A549 (cell line): ENCODE measurements around the gene ASIC5.

Experiments used
- BHLHE40 ChIP-seq: IDR thresholded peaks from 2 replicates; pipeline ENCODE4 v1.6.1; 2012; ENCODE audit warnings: low read depth, low read length, inconsistent platforms
- CTCF ChIP-seq: fragments of >200 bp; sonication (Bioruptor Twin); formaldehyde crosslinking; IDR thresholded peaks from 3 replicates; pipeline ENCODE4 v1.5.1; 2016
- EP300 ChIP-seq, 2 experiments: fragments of >200 bp; sonication (Bioruptor Twin); formaldehyde crosslinking; IDR thresholded peaks; 2 replicates in 1 of 2; 3 replicates in 1 of 2; pipeline ENCODE4 v1.6.1; 2016 to 2017
- HMGXB4 ChIP-seq: fragments of 250-450 bp; sonication (Bioruptor Pico); IDR thresholded peaks from 2 replicates; pipeline ENCODE4 v1.5.0; 2021; ENCODE audit warnings: mild to moderate bottlenecking, moderate library complexity, borderline replicate concordance
- JUNB ChIP-seq: fragments of >200 bp; sonication (Bioruptor Twin); formaldehyde crosslinking; IDR thresholded peaks from 2 replicates; pipeline ENCODE4 v1.6.1; 2016
- POLR2A ChIP-seq: IDR thresholded peaks from 2 replicates; pipeline ENCODE4 v1.6.1; 2012; ENCODE audit warnings: mild to moderate bottlenecking, low read length
- REST ChIP-seq: fragments of 200-600 bp; sonication (generic); IDR thresholded peaks from 2 replicates; pipeline ENCODE4 v1.6.1; 2016; ENCODE audit warnings: antibody characterized with exemption, mild to moderate bottlenecking, moderate library complexity

- TF ChIP-seq CTCF, result no peak
- TF ChIP-seq EP300 (IDR thresholded peaks at IDR 0.05), result no peak
- TF ChIP-seq POLR2A, result no peak
- TF ChIP-seq BHLHE40, result no peak
- TF ChIP-seq REST, result no peak
- no peak for TF ChIP-seq JUNB
- TF ChIP-seq HMGXB4 (CRISPR knock-in tag), result no peak
Observed at GRCh38 chr4:155842080-155842479, 24.0 kb downstream of the ASIC5 start.
